NB4 (cell line): ENCODE results near the gene CLIP3.

Source experiments
- DNase-seq: peaks from one replicate; pipeline ENCODE4 v3.0.0; 2010; ENCODE audit warnings: low read depth
- H3K4me3 ChIP-seq: one replicate; pipeline ENCODE4 v1.5.1; 2011; ENCODE audit warnings: mild to moderate bottlenecking, low read depth, low read length, moderate library complexity
- MYC ChIP-seq: IDR thresholded peaks from 2 replicates; pipeline ENCODE4 v1.6.1; 2011; ENCODE audit warnings: low read depth, low read length
- POLR2A ChIP-seq: IDR thresholded peaks from 2 replicates; pipeline ENCODE4 v1.6.1; 2011; ENCODE audit warnings: mild to moderate bottlenecking; ENCODE audit not compliant: insufficient read length; ENCODE audit errors: extremely low read depth
- TF ChIP-seq, protein P1 (sequence below): IDR thresholded peaks from one replicate; pipeline ENCODE4 v1.5.1; 2012; ENCODE audit warnings: low read depth, low read length
- TF ChIP-seq, protein P2 (sequence below): IDR thresholded peaks from 2 replicates; pipeline ENCODE4 v1.6.1; 2011; ENCODE audit warnings: low read depth, low read length

The CLIP3 gene

DNA sequence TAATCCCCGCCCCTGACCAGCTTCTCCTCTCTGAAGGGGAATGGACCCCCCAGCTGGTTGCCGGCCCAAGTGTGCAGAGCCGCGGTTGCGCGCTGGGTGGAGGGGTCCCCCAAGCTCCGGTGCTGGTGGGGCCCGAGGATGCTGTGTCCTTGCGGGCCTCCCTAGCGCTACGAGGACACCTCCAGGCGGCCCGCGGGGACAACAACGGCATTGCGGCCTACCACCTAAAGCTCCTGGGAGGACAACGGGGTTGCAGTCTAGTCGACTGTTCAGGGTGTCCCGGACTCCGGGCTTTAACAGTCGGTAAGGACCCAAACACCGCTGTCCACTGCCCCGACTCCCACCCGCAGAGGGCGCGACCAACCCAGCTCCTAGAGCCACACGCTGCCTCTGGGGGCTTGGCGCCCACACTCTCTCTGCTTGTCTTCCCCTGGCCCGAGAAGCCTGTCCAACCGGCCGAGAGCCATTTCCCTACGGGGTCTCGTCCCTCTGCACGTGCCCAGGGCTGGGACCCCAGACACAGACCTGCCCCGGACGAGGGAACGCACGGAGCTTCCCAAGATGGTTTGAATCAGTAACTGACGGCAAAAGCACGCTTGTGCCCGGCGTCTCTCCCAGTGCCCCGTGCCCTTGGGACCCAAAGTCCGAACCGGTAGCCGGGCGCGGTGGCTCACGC, 38.6 kb downstream of the CLIP3 start:
- TF ChIP-seq, protein P1, sequence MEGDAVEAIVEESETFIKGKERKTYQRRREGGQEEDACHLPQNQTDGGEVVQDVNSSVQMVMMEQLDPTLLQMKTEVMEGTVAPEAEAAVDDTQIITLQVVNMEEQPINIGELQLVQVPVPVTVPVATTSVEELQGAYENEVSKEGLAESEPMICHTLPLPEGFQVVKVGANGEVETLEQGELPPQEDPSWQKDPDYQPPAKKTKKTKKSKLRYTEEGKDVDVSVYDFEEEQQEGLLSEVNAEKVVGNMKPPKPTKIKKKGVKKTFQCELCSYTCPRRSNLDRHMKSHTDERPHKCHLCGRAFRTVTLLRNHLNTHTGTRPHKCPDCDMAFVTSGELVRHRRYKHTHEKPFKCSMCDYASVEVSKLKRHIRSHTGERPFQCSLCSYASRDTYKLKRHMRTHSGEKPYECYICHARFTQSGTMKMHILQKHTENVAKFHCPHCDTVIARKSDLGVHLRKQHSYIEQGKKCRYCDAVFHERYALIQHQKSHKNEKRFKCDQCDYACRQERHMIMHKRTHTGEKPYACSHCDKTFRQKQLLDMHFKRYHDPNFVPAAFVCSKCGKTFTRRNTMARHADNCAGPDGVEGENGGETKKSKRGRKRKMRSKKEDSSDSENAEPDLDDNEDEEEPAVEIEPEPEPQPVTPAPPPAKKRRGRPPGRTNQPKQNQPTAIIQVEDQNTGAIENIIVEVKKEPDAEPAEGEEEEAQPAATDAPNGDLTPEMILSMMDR: no peak
- TF ChIP-seq MYC (no peak), POLR2A (no peak)
- TF ChIP-seq, protein P2, sequence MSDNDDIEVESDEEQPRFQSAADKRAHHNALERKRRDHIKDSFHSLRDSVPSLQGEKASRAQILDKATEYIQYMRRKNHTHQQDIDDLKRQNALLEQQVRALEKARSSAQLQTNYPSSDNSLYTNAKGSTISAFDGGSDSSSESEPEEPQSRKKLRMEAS: no peak
- DNase-seq: no peak
- H3K4me3 ChIP-seq: no peak overlapping the region

DNA sequence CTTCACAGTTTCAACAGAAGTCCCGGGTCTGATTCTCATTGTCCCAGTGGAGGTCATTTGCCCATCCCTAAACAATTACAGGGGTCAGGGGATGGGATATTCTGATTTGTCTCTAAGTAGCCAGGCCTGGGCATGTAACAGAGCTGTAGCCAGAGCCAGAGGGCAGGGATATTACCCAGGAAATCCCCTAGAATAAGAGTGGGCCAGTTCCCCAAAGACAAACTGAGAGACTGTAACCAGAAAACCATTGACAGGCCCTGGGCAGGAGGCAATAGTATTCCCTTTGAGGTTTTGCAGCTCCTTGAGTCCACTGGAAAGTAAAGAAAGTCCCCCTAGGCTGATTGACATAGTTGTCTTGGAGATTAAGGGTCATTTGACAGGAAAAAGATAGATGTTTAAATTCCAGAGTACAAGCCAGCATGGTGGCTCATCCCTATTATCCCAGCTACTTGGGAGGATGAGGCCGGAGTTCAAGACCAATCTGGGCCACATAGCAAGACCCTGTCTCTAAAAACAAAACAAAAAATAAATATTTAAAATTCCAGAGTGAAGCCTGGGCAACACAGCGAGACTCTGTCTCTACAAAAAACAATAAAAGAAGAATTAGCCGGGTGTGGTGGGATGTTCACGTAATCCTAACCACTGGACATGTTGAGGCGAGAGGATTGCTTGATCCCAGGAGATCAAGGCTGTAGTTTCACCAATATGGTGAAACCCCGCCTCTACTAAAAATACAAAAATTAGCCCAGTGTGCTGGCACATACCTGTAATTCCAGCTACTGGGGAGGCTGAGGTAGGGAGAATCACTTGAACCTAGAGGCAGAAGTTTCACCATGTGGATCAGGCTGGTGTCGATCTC, 39.5 kb downstream of the CLIP3 start:
- no peak for DNase-seq
- TF ChIP-seq MYC (no peak), POLR2A (no peak)
- TF ChIP-seq, protein P1: no peak
- TF ChIP-seq, protein P2: no peak
- H3K4me3 ChIP-seq: no peak overlapping the region

DNA sequence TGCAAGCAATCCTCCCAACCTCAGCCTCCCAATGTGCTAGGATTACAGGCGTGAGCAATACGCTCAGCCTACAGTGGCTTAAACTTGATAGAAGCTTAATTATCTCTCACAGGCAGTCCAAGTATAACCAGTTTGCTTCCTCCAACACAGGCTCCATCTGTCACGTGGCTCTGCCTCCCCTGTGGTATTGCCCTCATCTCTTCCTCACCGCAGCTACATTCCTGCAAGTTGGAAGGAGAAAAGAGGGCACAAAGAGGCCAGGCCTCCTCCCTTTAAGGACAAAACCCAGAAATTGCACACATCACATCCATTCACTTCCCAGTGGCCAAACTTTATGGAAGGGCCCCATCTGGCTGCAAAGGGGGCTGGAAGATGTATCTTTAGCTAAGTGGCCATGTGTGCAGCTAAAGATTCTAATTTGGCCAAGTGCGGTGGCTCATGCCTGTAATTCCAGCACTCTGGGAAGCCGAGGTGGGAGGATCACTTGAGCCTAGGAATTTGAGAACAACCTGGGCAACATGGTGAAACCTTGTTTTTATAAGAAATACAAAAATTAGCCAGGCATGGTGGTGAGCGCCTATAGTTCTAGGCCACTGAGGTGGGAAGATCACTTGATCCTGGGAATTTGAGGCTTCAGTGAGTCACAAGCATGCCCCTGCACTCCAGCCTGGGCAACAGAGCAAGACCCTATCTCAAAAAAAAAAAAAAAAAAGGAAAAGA, 40.8 kb downstream of the CLIP3 start:
- no peak overlapping the region for H3K4me3 ChIP-seq
- no peak for DNase-seq
- no peak for TF ChIP-seq POLR2A
- no peak for TF ChIP-seq MYC
- TF ChIP-seq, protein P1: no peak
- TF ChIP-seq, protein P2: no peak

DNA sequence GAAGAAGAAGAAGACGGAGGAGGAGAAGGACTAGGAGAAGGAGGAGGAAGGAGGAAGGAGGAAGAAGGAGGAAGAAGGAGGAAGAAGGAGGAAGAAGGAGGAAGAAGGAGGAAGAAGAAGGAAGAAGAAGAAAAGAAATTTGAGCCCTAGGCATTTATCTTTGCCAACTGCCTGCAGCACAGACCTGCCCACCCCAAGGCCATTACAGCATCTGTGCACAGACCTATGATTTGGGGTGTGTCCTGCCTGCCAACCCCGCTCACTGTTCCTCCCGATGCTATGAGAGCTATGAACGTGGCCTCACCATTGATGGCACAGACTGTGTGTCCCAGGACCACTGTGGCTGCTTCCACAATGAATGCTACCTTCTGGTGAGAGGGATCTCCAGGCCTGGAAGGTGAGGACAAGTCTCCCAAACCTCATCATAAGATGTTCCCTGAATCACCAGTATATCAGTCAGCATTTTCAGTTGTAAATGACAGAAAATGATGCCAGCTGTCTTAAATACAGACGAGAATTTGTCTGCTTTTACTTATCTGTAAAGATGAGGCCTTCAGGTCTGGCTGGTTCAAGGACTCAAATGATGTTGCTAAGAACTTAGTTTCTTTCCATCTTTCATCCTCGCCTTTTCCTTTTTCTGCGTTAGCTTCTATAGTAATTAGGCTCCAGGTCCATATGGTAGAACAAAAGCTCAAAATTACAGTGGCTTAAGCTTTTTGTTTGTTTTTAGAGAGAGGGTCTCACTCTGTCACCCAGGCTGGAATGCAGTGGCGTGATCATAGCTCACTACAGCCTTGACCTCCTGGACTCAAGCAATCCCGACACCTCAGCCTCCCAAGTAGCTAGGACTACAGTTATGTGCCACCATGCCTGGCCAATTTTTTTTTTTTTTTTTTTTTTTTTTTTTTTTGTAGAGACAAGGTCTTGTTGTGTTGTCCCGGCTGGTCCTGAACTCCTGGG, 41.6 kb downstream of the CLIP3 start:
- TF ChIP-seq, protein P2: no peak
- TF ChIP-seq MYC: no peak
- TF ChIP-seq, protein P1: no peak
- TF ChIP-seq POLR2A: no peak
- DNase-seq: no peak
- no peak overlapping the region for H3K4me3 ChIP-seq

DNA sequence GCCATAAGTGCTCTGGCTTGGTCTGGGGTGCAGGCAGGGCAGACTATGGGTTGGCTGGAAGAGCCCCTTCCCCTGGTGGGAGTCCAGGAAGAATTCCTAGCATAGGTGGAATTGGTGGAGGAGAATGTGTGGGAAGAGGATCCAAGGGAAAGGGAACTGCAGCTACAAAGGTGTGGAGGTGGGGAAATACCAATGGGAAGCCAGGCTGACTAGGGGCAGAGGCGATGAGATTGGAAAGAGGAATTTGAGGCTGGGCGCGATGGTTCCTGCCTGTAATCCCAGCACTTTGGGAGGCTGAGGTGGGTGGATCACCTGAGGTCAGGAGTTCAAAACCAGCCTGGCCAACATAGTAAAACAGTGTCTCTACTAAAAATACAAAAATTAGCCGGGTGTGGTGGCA, 42.5 kb downstream of the CLIP3 start:
- TF ChIP-seq, protein P1: no peak
- TF ChIP-seq, protein P2: no peak
- TF ChIP-seq POLR2A: no peak
- no peak for TF ChIP-seq MYC
- no peak for DNase-seq
- no peak overlapping the region for H3K4me3 ChIP-seq
